Endodermal cell (in vitro differentiated cells): ENCODE data around the gene ZFYVE28. TPM values are rescaled to one million over a fixed set of nuclear protein-coding genes. Genes with fewer than 3 reads are reported as not detected.

Experiments
- DNase-seq: peaks from one replicate; pipeline ENCODE4 v3.0.0-alpha.2; 2017
- H3K27ac ChIP-seq: 2 replicates; pipeline ENCODE4 v1.5.1; 2013; ENCODE audit warnings: mild to moderate bottlenecking, low read depth, low read length, moderate library complexity
- H3K27me3 ChIP-seq: 2 replicates; pipeline ENCODE4 v1.6.1; 2013; ENCODE audit warnings: mild to moderate bottlenecking, low read length, moderate library complexity; ENCODE audit not compliant: insufficient read depth, control insufficient read depth, poor library complexity, severe bottlenecking
- H3K36me3 ChIP-seq: 2 replicates; pipeline ENCODE4 v1.7.0; 2013; ENCODE audit warnings: mild to moderate bottlenecking, low read length, moderate library complexity; ENCODE audit not compliant: control insufficient read depth, insufficient read depth
- H3K4me1 ChIP-seq: one replicate; pipeline ENCODE4 v1.7.0; 2013; ENCODE audit warnings: low read length; ENCODE audit not compliant: control insufficient read depth, insufficient read depth
- H3K4me3 ChIP-seq: 2 replicates; pipeline ENCODE4 v1.5.1; 2013; ENCODE audit warnings: mild to moderate bottlenecking, low read length, moderate library complexity
- H3K9ac ChIP-seq: 2 replicates; pipeline ENCODE4 v1.6.1; 2013; ENCODE audit warnings: mild to moderate bottlenecking, low read length, moderate library complexity; ENCODE audit not compliant: poor library complexity, severe bottlenecking; ENCODE audit errors: extremely low read depth
- H3K9me3 ChIP-seq: 2 replicates; pipeline ENCODE4 v1.6.1; 2013; ENCODE audit warnings: mild to moderate bottlenecking, low read length, moderate library complexity; ENCODE audit not compliant: control insufficient read depth
- H3K27ac Mint-ChIP-seq: 2 replicates; pipeline ENCODE4 v1.8.0; 2020; ENCODE audit warnings: mixed read lengths
- H3K27me3 Mint-ChIP-seq: 2 replicates; pipeline ENCODE4 v1.8.0; 2021; ENCODE audit warnings: mild to moderate bottlenecking, mixed read lengths; ENCODE audit not compliant: insufficient read depth
- H3K36me3 Mint-ChIP-seq: 2 replicates; pipeline ENCODE4 v1.8.0; 2020; ENCODE audit warnings: low read depth, mixed read lengths
- H3K4me1 Mint-ChIP-seq: 2 replicates; pipeline ENCODE4 v1.8.0; 2020; ENCODE audit warnings: mixed read lengths
- H3K4me3 Mint-ChIP-seq: 2 replicates; pipeline ENCODE4 v1.8.0; 2020; ENCODE audit warnings: mild to moderate bottlenecking, moderate library complexity, mixed read lengths
- H3K9me3 Mint-ChIP-seq: 2 replicates; pipeline ENCODE4 v1.8.0; 2020; ENCODE audit warnings: mild to moderate bottlenecking, mixed read lengths
- WGBS, 2 experiments: methylation state at CpG; one replicate each; pipeline versions ENCODE4 v1.1.5 to v1.1.7; 2013; ENCODE audit warnings: missing lambda C conversion rate in 2 of 2, mixed read lengths in 1 of 2; ENCODE audit not compliant: insufficient coverage in 1 of 2, insufficient read length in 1 of 2; 5-methylcytosine and 5-hydroxymethylcytosine counted together
- total RNA-seq, 2 donors: library from RNA; stranded (reverse); fragmentation: NEBNext Ultra II Directional in 1 of 2; extraction: Animal tissue kit (Norgen Biotek cat#: 25700) in 1 of 2; gene quantifications; 2 replicates in 1 of 2; 3 replicates in 1 of 2; pipeline ENCODE4 v1.2.1, GENCODE V29; 2021
- TF ChIP-seq, protein P1 (sequence below): fragments of 200-600 bp; sonication (generic); conservative IDR thresholded peaks from 2 replicates; pipeline ENCODE4 v1.5.0; 2021; ENCODE audit warnings: antibody characterized with exemption, mild to moderate bottlenecking

Gene ZFYVE28
- total RNA-seq, 2 donors from 2014 or later = 0.73 to 1.6 TPM

- Mint-ChIP-seq H3K9me3 (no peaks in the 10 kb centered on the region), H3K36me3 (no peaks in the 10 kb centered on the region)
- H3K9ac ChIP-seq = no peak overlapping the region
Measured at GRCh38 chr4:2451821-2452785, 33.7 kb upstream of the ZFYVE28 start.

GRCh38 chr4:2451036-2451520 lies 32.6 kb upstream of the ZFYVE28 start:
- H3K27ac Mint-ChIP-seq = no peak overlapping the region
- Histone ChIP-seq H3K27me3 (no peaks in the 10 kb centered on the region), H3K36me3 (no peaks in the 10 kb centered on the region), H3K27ac (no peak overlapping the region), H3K4me1 (no peaks in the 10 kb centered on the region), H3K9ac (no peak overlapping the region), H3K9me3 (no peaks in the 10 kb centered on the region), H3K4me3 (no peak overlapping the region)
- no peaks in the 10 kb centered on the region for H3K36me3 Mint-ChIP-seq
- H3K27me3 Mint-ChIP-seq = peaks cover 3% of the 10 kb centered on the region
- no peaks in the 10 kb centered on the region for H3K9me3 Mint-ChIP-seq
- WGBS, 2 experiments = 82 to 89% methylated on average over 9 to 10 of the region's 10 CpGs
- H3K4me1 Mint-ChIP-seq = no peaks in the 10 kb centered on the region
- DNase-seq = no peak
- TF ChIP-seq, protein P1, sequence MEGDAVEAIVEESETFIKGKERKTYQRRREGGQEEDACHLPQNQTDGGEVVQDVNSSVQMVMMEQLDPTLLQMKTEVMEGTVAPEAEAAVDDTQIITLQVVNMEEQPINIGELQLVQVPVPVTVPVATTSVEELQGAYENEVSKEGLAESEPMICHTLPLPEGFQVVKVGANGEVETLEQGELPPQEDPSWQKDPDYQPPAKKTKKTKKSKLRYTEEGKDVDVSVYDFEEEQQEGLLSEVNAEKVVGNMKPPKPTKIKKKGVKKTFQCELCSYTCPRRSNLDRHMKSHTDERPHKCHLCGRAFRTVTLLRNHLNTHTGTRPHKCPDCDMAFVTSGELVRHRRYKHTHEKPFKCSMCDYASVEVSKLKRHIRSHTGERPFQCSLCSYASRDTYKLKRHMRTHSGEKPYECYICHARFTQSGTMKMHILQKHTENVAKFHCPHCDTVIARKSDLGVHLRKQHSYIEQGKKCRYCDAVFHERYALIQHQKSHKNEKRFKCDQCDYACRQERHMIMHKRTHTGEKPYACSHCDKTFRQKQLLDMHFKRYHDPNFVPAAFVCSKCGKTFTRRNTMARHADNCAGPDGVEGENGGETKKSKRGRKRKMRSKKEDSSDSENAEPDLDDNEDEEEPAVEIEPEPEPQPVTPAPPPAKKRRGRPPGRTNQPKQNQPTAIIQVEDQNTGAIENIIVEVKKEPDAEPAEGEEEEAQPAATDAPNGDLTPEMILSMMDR = no peak
- H3K4me3 Mint-ChIP-seq = no peak overlapping the region

More at GRCh38 chr4:2451821-2452785, 33.7 kb upstream of the ZFYVE28 start:
- TF ChIP-seq, protein P1 = no peak
- H3K27me3 ChIP-seq = no peaks in the 10 kb centered on the region
- H3K4me1 ChIP-seq = no peaks in the 10 kb centered on the region
- Mint-ChIP-seq H3K4me3 (no peak overlapping the region), H3K27me3 (peaks cover 3% of the 10 kb centered on the region), H3K27ac (no peak overlapping the region), H3K4me1 (no peaks in the 10 kb centered on the region)
- DNase-seq = no peak
- WGBS, 2 experiments = 88 to 91% methylated on average over 20 to 25 of the region's 25 CpGs
- no peaks in the 10 kb centered on the region for H3K36me3 ChIP-seq
- H3K27ac ChIP-seq = no peak overlapping the region
- H3K9me3 ChIP-seq = no peaks in the 10 kb centered on the region
- no peak overlapping the region for H3K4me3 ChIP-seq

GRCh38 chr4:2450394-2451035 lies 32.1 kb upstream of the ZFYVE28 start:
- Histone ChIP-seq H3K36me3 (no peaks in the 10 kb centered on the region), H3K9me3 (no peaks in the 10 kb centered on the region), H3K9ac (no peak overlapping the region), H3K4me3 (no peak overlapping the region), H3K27me3 (no peaks in the 10 kb centered on the region), H3K4me1 (no peaks in the 10 kb centered on the region), H3K27ac (no peak overlapping the region)
- no peak overlapping the region for H3K4me3 Mint-ChIP-seq
- no peaks in the 10 kb centered on the region for H3K9me3 Mint-ChIP-seq
- no peaks in the 10 kb centered on the region for H3K4me1 Mint-ChIP-seq
- peaks cover 3% of the 10 kb centered on the region for H3K27me3 Mint-ChIP-seq
- 90 to 92% methylated on average over 7 to 16 of the region's 16 CpGs for whole genome bisulfite sequencing, 2 experiments
- DNase-seq = no peak
- no peaks in the 10 kb centered on the region for H3K36me3 Mint-ChIP-seq
- TF ChIP-seq, protein P1 = no peak
- no peak overlapping the region for H3K27ac Mint-ChIP-seq
